Neural cell (in vitro differentiated cells): ENCODE results near the gene NCF2.

Experiments
- CTCF ChIP-seq: fragments of 450-650 bp; IDR thresholded peaks from 2 replicates; pipeline ENCODE4 v1.5.1; 2014; ENCODE audit warnings: antibody characterized with exemption, mild to moderate bottlenecking, moderate library complexity; ENCODE audit not compliant: poor library complexity, severe bottlenecking
- EP300 ChIP-seq: fragments of 450-650 bp; conservative IDR thresholded peaks from 2 replicates; pipeline ENCODE4 v1.6.1; 2014; ENCODE audit warnings: antibody characterized with exemption, mild to moderate bottlenecking, moderate library complexity; ENCODE audit not compliant: poor library complexity, severe bottlenecking
- MXI1 ChIP-seq: fragments of 450-650 bp; conservative IDR thresholded peaks from 2 replicates; pipeline ENCODE4 v1.6.1; 2014; ENCODE audit warnings: antibody characterized with exemption, mild to moderate bottlenecking; ENCODE audit not compliant: poor library complexity, severe bottlenecking
- POLR2AphosphoS5 ChIP-seq: IDR thresholded peaks from 2 replicates; pipeline ENCODE4 v1.6.1; 2012
- SMC3 ChIP-seq: fragments of 450-650 bp; conservative IDR thresholded peaks from 2 replicates; pipeline ENCODE4 v1.6.1; 2014; ENCODE audit warnings: antibody characterized with exemption, mild to moderate bottlenecking, moderate library complexity; ENCODE audit not compliant: poor library complexity

GRCh38 chr1:183622884-183623785 is 32.9 kb upstream of the NCF2 start:
- TF ChIP-seq POLR2AphosphoS5: no peak
- TF ChIP-seq CTCF: peak; percentile 81
- no peak for TF ChIP-seq MXI1
- TF ChIP-seq SMC3: peak; percentile 79
- no peak for TF ChIP-seq EP300
